ENCODE results near the gene HNRNPDL.
"Not testable (repeated sequence)": the region's sequence is repeated elsewhere in the genome, so short reads cannot be mapped to it uniquely, and the experiment has no call there.

HNRNPDL gene

GRCh38 chr4:82419451-82419850, 10.8 kb downstream of the HNRNPDL start:
- TF ChIP-seq PATZ1 (CRISPR knock-in tag; IDR thresholded peaks at IDR 0.05; ENCODE audit: borderline replicate concordance) (no peak), ZFP30 (CRISPR knock-in tag; IDR thresholded peaks at IDR 0.05) (no peak), POU6F1 (CRISPR knock-in tag; IDR thresholded peaks at IDR 0.05; ENCODE audit: borderline replicate concordance, low read depth) (no peak), RARB (CRISPR knock-in tag; IDR thresholded peaks at IDR 0.05) (no peak), ZC3H10 (CRISPR knock-in tag; IDR thresholded peaks at IDR 0.05) (no peak), OSR1 (CRISPR knock-in tag; IDR thresholded peaks at IDR 0.05) (no peak), BACH2 (CRISPR knock-in tag; IDR thresholded peaks at IDR 0.05; ENCODE audit: borderline replicate concordance) (no peak), ZNF8 (CRISPR knock-in tag; IDR thresholded peaks at IDR 0.05) (no peak), PPARA (CRISPR knock-in tag; IDR thresholded peaks at IDR 0.05; ENCODE audit: borderline replicate concordance) (no peak), ARNTL (CRISPR knock-in tag; IDR thresholded peaks at IDR 0.05; ENCODE audit: borderline replicate concordance, low read depth) (no peak), GLIS3 (CRISPR knock-in tag; IDR thresholded peaks at IDR 0.05) (no peak), CREB5 (CRISPR knock-in tag; IDR thresholded peaks at IDR 0.05; ENCODE audit: low read depth) (no peak), ZNF70 (CRISPR knock-in tag; IDR thresholded peaks at IDR 0.05) (no peak), TOX (CRISPR knock-in tag; IDR thresholded peaks at IDR 0.05; ENCODE audit: borderline replicate concordance) (no peak), ZFP3 (CRISPR knock-in tag; IDR thresholded peaks at IDR 0.05) (no peak), SNAI2 (CRISPR knock-in tag; IDR thresholded peaks at IDR 0.05) (no peak)

GRCh38 chr4:82415922-82416365, 14.3 kb downstream of the HNRNPDL start:
- ATAC-seq: no peak

More at GRCh38 chr4:82419451-82419850, 10.8 kb downstream of the HNRNPDL start:
- no peak for ATAC-seq

GRCh38 chr4:82415061-82415460, 15.2 kb downstream of the HNRNPDL start:
- ATAC-seq: not testable (repeated sequence)

More at GRCh38 chr4:82415922-82416365, 14.3 kb downstream of the HNRNPDL start:
- TF ChIP-seq PATZ1 (CRISPR knock-in tag; IDR thresholded peaks at IDR 0.05; ENCODE audit: borderline replicate concordance) (no peak), TCF4 (CRISPR knock-in tag; IDR thresholded peaks at IDR 0.05; ENCODE audit: borderline replicate concordance) (no peak), ISL1 (CRISPR knock-in tag; IDR thresholded peaks at IDR 0.05) (no peak), TOX (CRISPR knock-in tag; IDR thresholded peaks at IDR 0.05; ENCODE audit: borderline replicate concordance) (no peak), ZNF8 (CRISPR knock-in tag; IDR thresholded peaks at IDR 0.05) (no peak), BACH2 (CRISPR knock-in tag; IDR thresholded peaks at IDR 0.05; ENCODE audit: borderline replicate concordance) (no peak), CSDC2 (CRISPR knock-in tag; IDR thresholded peaks at IDR 0.05) (no peak), ZNF70 (CRISPR knock-in tag; IDR thresholded peaks at IDR 0.05) (no peak), RARB (CRISPR knock-in tag; IDR thresholded peaks at IDR 0.05) (no peak), GLIS3 (CRISPR knock-in tag; IDR thresholded peaks at IDR 0.05) (no peak)

- peak; percentile 69; the same call in 2 of the 3 replicates for ATAC-seq
- TF ChIP-seq ISL1 (CRISPR knock-in tag; IDR thresholded peaks at IDR 0.05): no peak
- no peak for TF ChIP-seq RARB (CRISPR knock-in tag; IDR thresholded peaks at IDR 0.05)
- TF ChIP-seq GLIS3 (CRISPR knock-in tag; IDR thresholded peaks at IDR 0.05): no peak
Measured at GRCh38 chr4:82403725-82404124, 26.5 kb downstream of the HNRNPDL start.

- ATAC-seq: no peak
Measured at GRCh38 chr4:82402196-82402775, 28.0 kb downstream of the HNRNPDL start.

More at GRCh38 chr4:82402196-82402775, 28.0 kb downstream of the HNRNPDL start:
- no peak for TF ChIP-seq ZC3H10 (CRISPR knock-in tag; IDR thresholded peaks at IDR 0.05)
- no peak for TF ChIP-seq PATZ1 (CRISPR knock-in tag; IDR thresholded peaks at IDR 0.05; ENCODE audit: borderline replicate concordance)
- no peak for TF ChIP-seq BACH2 (CRISPR knock-in tag; IDR thresholded peaks at IDR 0.05; ENCODE audit: borderline replicate concordance)
- TF ChIP-seq GLIS3 (CRISPR knock-in tag; IDR thresholded peaks at IDR 0.05): no peak
- TF ChIP-seq ESRRG (CRISPR knock-in tag; IDR thresholded peaks at IDR 0.05): no peak

All from SK-N-SH treated with all-trans-retinoic acid at 6 μM for 48 hours (cell line).